HG03060 (cell line): ENCODE data around the gene ELP2.
"Not testable (repeated sequence)": the region's sequence is repeated elsewhere in the genome, so short reads cannot be mapped to it uniquely, and the experiment has no call there.

ENCODE experiments used
- ATAC-seq: cut with Tn5 transposase; IDR thresholded peaks from one replicate; pipeline ENCODE4 v1.9.1; 2021; ENCODE audit warnings: low read depth, moderate number of reproducible peaks; ENCODE audit not compliant: unreplicated experiment

The ELP2 gene, protein sequence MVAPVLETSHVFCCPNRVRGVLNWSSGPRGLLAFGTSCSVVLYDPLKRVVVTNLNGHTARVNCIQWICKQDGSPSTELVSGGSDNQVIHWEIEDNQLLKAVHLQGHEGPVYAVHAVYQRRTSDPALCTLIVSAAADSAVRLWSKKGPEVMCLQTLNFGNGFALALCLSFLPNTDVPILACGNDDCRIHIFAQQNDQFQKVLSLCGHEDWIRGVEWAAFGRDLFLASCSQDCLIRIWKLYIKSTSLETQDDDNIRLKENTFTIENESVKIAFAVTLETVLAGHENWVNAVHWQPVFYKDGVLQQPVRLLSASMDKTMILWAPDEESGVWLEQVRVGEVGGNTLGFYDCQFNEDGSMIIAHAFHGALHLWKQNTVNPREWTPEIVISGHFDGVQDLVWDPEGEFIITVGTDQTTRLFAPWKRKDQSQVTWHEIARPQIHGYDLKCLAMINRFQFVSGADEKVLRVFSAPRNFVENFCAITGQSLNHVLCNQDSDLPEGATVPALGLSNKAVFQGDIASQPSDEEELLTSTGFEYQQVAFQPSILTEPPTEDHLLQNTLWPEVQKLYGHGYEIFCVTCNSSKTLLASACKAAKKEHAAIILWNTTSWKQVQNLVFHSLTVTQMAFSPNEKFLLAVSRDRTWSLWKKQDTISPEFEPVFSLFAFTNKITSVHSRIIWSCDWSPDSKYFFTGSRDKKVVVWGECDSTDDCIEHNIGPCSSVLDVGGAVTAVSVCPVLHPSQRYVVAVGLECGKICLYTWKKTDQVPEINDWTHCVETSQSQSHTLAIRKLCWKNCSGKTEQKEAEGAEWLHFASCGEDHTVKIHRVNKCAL

DNA sequence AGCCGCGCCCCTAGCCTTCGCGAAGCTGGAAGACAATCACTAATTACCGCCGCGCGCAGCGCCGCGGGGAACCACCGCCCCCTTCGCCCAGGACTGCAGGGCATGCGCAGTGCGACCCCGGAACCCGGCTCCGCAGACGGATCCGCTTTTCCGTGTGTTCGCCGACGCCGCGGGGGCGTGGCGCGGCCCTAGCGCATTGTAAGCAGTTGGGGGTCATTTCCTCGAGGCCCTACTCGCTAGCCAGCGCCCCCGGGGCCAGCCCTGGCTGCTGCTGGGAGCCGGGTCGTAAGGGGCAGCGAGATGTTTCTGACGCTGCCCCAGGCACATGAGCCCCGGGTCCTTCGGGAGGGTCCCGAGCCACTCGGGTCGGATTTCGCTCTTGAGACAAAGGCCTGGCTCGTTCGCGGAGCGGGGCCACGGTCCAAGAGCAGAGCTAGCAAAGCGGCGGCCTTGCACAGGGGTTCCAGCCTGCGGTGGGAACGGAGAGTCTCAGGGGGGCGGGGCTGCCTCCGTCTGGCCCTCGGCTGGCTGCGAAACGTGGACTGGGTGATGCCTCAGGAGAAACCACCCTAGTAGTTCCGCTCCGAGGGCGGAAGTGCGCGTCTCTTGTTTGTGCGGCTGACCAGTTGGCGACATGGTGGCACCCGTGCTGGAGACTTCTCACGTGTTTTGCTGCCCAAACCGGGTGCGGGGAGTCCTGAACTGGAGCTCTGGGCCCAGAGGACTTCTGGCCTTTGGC, at the start of gene ELP2, which contains the start of gene SLC39A6:
Gene ELP2, plus strand, starts transcription at position 600 of the 739 bp plus-strand sequence. Its CDS starts 35 bp downstream, at position 635.
Gene SLC39A6, minus strand, starts transcription at position 41 of the 739 bp plus-strand sequence. CDS start 2,333 bp downstream, outside the sequence.
- ATAC-seq: peak; percentile 73

DNA sequence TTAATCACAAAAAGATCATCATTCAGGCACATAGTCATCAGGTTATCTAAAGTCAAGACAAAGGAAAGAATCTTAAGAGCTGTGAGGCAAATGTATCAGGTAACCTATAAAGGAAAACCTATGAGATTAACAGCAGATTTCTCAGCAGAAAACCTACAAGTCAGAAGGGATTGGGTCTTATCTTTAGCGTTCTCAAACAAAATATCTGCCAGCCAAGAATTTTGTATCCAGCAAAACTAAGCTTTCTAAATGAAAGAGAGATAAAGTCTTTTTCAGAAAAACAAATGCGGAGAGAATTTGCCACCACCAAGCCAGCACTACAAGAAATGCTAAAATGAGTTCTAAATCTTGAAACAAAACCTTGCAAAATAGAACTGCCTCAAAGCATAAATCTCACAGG, 48.6 kb upstream of the ELP2 start:
- ATAC-seq: not testable (repeated sequence)

DNA sequence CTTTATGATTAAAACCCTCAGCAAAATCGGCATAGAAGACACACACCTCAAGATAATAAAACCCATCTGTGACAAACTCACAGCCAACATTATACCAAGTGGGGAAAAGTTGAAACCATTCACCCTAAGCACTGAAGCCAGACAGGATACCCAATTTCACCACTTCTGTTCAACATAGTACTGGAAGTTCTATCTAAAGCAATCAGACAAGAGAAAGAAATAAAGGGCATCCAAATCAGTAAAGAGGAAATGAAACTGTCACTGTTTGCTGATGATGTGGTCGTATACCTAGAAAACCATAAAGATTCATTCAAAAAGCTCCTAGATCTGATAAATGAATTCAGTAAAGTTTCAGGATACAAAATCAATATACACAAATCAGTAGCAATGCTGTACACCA, 46.0 kb upstream of the ELP2 start:
- ATAC-seq: no peak

DNA sequence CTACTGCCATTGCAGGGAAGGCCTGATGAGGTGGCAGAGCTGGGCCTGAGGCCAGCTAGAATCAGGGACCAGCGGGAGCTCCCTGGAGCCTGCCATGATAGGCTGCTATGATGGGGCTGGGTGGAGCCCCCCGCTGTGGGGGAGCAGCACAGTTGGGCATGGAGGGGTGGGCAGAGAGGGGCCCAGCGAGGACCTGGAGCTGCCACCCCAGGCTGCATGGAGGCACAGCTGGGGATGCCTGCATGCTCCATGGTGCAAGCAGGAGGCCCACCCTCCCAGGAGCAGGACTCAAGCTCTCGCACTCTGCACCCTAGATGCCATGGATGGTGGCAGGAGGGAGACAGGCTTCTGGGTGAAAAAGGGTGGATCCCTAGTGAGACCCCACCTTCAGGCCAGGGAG, 44.5 kb upstream of the ELP2 start:
- no peak for ATAC-seq

DNA sequence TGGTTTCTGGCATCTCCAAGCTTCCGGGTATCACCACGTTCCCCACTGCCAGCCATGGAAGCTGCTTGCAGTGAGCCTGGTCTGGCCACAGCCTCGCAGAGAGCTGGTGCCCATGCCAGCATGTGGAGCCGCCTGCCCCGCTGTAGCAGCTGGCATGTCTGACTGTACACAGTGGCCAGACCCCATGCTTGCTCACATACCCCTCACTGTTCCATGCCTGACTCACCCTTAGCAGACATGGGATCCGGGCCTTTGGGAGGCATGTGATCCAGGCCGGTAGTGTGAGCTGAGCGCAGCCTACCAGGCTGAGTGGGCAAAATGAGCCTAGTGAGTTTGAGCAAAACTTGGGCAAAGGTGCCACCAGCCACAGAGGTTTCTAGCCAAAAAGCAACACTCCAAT, 43.5 kb upstream of the ELP2 start:
- no peak for ATAC-seq

DNA sequence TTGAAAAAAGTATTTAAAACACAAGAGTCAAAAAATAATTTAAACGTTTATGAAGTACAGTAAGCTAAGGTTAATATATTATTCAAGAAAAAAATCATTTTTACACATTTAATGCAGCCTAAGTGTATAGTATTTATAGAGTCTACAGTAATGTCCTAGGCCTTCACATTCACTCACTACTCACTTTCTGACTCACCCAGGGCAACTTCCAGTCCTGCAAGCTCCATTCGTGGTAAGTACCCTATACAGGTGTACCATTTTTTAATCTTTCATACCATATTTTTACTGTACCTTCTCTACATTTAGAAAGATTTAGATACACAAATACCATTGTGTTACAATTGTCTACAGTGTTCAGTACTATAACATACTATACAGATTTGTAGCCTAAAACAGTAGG, 41.4 kb upstream of the ELP2 start:
- ATAC-seq: no peak

DNA sequence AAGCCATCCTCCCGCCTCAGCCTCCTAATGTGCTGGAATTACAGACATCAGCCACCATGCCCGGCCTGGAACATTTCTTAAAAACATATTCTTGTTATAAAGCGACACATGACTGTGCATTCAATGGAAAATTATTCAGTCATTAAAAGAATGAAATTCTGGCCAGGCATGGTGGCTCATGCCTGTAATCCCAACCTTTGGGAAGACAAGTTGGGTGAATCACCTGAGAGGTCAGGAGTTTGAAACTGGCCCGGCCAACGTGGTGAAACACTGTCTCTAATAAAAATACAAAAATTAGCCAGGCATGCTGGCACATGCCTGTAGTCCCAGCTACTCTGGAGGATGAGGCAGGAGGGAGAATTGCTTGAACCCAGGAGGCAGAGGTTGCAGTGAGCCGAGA, 40.7 kb upstream of the ELP2 start:
- ATAC-seq: no peak

DNA sequence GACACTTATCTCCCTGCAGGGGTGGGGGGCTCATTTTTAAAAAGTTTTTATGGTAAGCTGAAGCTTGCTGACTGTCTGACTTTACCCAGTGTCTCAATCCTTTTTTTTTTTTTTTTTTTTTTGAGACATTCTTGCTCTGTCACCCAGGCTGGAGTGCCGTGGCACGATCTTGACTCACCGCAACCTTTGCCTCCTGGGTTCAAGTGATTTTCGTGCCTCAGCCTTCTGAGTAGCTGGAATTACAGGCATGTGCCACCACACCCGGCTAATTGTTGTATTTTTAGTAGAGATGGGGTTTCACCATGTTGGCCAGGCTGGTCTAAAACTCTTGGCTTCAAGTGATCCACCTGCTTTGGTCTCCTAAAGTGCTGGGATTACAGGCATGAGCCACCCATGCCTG, 37.6 kb upstream of the ELP2 start:
- not testable (repeated sequence) for ATAC-seq

DNA sequence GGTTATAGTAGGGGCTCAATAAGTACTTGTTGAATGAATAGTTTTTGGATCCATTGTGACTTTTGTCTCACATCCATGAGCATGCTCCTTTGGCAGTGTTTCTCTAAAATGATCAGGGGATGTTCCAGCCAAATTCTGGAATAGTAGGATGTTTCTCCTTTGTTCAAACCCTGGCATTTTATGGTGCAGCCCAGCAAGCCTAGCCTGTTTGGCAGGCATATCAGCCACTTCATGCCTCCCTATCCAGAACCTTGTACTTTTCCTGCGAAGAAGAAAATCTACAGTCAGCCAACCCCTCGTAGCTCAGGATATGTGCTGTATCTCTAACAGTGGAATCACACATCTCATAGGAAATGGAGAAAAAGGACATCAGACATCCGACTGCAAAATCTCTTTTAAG, 35.3 kb upstream of the ELP2 start:
- no peak for ATAC-seq

DNA sequence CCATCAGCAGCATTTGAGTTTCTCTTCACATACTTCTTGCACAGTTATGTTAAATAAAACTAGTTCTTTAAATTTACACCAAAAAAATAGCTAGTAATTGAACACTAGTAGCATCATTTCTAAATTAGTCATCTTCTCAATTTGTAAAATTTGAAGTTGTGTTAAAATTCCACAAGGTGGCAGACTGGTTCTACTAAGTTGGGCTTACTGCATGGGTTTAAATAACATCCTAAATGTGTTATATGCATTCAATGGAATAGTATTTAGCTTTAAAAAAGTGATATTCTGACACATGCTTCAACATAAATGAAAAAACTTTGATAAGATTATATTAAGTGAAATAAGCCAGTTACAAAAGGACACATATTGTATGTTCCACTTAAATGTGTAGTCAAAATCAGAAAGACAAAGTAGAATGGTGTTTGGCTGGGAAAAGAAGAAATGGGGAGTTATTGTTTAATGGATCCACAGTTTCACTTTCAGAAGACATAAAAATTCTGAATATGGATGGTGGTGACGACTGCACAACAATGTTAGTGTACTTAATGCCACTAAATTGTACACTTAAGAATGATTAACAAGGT, 33.7 kb upstream of the ELP2 start:
- no peak for ATAC-seq

DNA sequence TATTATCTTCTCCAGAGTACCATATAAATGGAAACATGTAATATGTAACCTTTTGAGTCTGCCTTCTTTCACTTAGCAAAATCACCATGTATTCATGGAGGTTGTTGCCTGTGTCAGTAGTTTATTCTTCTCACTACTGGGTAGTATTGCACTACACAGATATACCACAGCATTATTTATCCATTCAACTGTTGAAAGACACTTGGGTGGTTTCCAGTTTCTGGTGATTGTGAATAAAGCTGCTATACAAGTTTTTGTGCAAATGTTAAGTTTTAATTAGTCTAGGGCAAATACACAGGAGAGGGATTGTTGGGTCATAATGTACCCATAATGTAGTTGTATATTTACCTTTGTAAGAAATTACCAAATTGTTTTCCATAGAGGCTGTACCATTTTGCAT, 32.7 kb upstream of the ELP2 start:
- no peak for ATAC-seq

DNA sequence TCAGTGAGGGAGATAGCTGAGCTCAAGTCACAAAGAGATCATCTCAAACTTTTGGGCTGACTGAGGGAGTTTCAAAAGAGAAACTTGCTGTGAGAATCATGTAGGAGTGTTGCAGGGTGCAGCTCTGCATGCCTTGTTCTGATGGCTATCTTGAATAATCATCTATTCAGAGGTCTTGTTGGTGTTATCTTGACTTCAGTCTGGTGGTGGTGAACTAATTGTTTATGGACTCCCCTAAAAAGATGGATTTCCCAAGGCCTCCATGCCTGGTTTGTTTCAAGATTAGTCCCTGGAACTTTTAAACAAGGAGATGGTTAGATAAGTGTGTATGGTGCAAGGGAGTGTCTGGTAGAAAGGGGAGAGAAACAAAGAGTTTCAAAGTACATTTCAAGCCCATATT, 30.4 kb upstream of the ELP2 start:
- no peak for ATAC-seq

DNA sequence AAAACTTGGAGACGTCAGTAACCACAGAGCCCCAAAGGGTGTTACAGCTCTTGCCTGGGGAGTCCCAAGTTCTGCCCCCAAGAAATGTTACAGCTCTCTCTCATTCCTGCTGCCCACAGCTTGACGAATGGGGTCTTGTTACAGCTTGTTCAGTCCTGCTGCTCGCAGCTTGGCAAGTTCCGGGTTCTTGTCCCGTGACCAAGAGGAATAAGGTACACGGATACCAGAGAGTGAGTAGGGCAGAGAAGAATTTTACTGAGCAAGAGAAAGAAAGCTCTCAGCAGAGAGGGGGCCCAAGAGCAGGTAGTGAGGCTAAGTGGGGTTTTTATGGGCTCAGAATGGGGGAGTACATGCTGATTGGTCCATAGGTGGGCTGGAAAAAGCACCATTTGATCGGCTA, 27.8 kb upstream of the ELP2 start:
- no peak for ATAC-seq

DNA sequence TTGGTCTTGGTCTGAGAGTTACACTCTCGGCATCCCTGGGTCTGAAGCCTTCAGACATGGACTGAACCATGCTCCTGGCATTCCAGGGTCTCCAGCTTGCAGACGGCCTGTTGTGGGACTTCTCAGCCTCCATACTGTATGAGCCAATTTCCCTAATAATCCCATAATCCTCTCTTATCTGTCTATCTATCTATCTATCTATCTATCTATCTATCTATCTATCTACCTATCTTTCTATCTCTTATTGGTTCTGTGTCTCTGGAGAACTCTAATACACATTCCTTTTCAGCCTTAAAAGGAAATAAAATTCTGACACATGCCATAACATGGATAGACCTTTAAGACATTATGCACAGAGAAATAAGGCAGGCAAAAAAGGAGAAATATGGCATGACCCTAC, 24.9 kb upstream of the ELP2 start:
- ATAC-seq: no peak

DNA sequence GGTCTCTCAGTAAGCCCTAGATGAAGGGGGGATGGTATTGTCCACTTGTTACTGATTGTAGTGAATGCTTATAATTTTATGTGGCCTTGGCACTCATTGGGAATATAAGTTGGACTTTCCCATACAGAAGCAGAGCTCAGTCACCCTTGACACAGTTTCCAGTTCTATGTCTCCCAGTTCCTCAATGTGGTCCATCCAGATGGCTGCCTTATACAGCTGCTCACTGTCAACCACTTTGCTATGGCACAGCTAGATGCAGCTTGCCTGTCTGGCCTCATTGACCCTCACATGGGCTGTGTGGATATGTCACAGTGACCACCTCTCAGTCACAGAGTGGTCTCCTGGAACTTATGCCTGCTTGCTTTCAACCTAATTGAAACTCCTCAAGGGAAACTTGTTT, 22.2 kb upstream of the ELP2 start:
- no peak for ATAC-seq

DNA sequence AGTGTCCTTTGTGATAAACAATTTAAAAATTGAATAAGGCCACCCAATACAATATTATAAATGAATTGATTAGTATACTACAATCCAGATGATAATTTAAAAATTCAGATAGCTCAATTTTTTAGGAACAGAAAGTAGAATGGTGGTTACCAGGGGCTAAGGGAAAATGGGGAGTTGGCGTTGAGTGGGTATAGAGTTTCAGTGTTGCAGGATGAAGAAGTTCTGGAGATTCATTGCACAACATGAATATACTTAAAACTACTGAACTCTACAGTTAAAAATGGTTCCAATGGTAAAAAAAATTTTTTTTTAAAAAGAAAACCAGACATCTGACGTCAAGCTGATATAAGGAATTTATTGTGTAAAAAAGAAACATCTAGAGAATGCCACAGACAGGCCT, 21.5 kb upstream of the ELP2 start:
- no peak for ATAC-seq

DNA sequence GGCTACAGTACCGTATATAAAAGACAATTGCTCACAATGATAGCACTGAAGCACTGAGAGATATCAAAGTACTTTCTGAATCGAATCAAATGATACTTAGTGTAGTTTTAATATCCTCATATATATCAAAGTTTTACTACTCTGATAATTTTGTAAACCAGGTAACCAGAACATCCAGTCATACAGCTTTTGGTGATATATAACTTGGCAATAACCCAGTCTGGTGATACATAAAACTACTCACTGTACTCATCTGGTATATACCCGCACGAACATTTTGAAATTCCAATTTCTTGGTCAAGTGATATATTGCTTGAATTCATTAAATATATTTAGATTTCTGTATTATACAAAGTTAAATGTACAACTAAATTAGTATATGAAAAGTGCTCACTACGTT, 21.1 kb upstream of the ELP2 start:
- no peak for ATAC-seq

DNA sequence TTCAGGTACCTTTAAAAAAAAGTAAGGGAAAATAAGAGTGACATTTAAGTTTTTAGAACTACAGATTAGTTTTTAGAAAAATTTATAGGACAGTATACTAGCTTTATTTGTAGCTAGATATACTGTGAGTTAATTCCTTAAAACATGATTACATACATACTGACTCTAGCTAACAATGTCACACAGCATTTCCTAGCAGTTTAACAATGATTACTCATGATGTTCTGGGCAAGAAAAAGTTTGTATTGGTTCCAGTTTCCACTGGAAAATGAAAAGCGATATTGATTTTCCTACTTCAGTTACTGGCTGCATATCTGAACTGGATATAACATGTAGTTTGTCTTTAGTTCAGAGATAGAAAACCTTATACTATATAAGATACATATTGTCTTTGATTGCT, 20.0 kb upstream of the ELP2 start:
- no peak for ATAC-seq

DNA sequence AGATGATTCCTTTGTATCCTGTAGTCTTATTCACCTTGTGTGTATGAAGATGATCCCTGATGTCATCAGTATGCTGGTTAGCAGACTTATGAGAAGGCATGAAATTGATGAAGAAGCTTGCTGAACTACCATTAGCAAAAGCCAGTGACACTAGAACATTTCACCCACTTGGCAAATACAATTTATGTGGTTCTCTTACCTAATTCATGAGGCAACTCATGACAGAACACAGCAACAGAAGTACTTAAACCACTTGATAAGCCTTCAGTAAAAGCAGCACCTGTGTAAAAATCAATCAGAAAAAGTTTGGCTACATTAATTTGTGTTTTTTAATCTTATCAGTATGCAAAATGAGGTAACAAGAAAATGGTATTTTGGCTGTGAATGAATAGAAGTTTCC, 17.4 kb upstream of the ELP2 start:
- ATAC-seq: no peak

DNA sequence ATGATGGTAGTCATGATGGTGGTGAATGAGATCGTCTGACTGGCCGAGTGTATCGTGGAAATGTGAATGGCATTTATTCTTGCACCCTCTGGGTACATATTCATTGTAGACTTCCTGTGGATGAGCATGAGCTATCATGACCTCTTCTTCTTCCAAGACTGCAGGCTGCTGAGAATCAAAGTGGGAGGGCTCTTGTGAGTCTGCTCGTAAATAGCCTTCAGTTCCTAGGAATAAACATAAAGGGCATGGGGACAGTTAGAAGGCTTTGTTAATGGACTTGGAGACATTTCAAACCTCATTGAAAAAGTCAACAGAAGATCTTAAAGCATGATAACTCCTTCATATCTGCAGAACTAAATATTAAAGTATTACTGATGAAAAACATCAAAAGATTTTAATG, 15.4 kb upstream of the ELP2 start:
- no peak for ATAC-seq

DNA sequence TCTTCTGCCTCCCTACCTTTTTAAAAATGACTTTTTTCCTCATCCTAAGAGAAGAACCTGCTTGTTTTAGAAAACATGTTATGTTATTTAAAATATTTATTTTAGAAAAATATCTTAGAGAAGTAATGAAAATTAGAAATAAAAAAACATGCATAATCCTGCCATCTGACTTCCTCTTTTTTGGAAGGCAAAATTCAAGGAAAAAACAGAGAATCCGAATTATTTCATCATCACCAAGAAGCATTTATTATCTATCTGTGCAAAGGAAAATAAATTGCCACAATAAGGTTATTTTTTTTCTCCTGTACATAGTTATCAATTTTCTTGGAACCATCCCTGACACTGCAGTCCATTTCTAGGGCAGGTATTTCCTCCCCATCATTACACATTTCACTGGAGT, 15.0 kb upstream of the ELP2 start:
- ATAC-seq: no peak
